Natural killer cell (primary cell): ENCODE measurements around the gene KIF3B. TPM values are rescaled to one million over a fixed set of nuclear protein-coding genes. Genes with fewer than 3 reads are reported as not detected.

Experiments
- ATAC-seq, 3 donors: fragments of 150-1000 bp in 2 of 3; fragments of 200-7000 bp in 1 of 3; cut with Tn5 transposase; 1 replicate in 1 of 3; 2 replicates in 2 of 3; pipeline ENCODE4 v1.10.0; 2021; ENCODE audit warnings: mild to moderate bottlenecking in 2 of 3, moderate library complexity in 2 of 3
- DNase-seq, 2 donors: peaks; one replicate each; pipeline versions ENCODE4 v3.0.0 to v3.0.0-alpha.2; 2013 to 2021; ENCODE audit warnings: mixed read lengths in 1 of 2
- H3K27ac ChIP-seq: one replicate; pipeline ENCODE4 v1.5.1; 2013; ENCODE audit warnings: mild to moderate bottlenecking, low read length
- H3K27me3 ChIP-seq: one replicate; pipeline ENCODE4 v1.6.1; 2013; ENCODE audit warnings: low read length; ENCODE audit not compliant: control insufficient read depth, insufficient read depth
- H3K36me3 ChIP-seq: one replicate; pipeline ENCODE4 v1.6.1; 2013; ENCODE audit warnings: low read length; ENCODE audit not compliant: control insufficient read depth, insufficient read depth
- H3K4me1 ChIP-seq: one replicate; pipeline ENCODE4 v1.6.1; 2013; ENCODE audit warnings: low read length; ENCODE audit not compliant: control insufficient read depth, insufficient read depth
- H3K4me3 ChIP-seq: one replicate; pipeline ENCODE4 v1.5.1; 2013; ENCODE audit warnings: low read length
- H3K9me3 ChIP-seq: one replicate; pipeline ENCODE4 v1.6.1; 2013; ENCODE audit warnings: low read length; ENCODE audit not compliant: control insufficient read depth, insufficient read depth
- H3K27ac Mint-ChIP-seq, 2 donors: one replicate each; pipeline ENCODE4 v1.8.0; 2022; ENCODE audit warnings: mild to moderate bottlenecking in 2 of 2, mixed read lengths in 2 of 2, moderate library complexity in 1 of 2
- H3K27me3 Mint-ChIP-seq, 2 donors: one replicate each; pipeline ENCODE4 v1.8.0; 2022; ENCODE audit warnings: low read depth in 2 of 2, mixed read lengths in 2 of 2
- H3K36me3 Mint-ChIP-seq: one replicate; pipeline ENCODE4 v1.8.0; 2022; ENCODE audit warnings: mixed read lengths
- H3K4me1 Mint-ChIP-seq, 2 donors: one replicate each; pipeline ENCODE4 v1.8.0; 2022; ENCODE audit warnings: mixed read lengths in 2 of 2
- H3K4me3 Mint-ChIP-seq: one replicate; pipeline ENCODE4 v1.8.0; 2022; ENCODE audit warnings: mild to moderate bottlenecking, moderate library complexity, mixed read lengths
- H3K9me3 Mint-ChIP-seq, 2 donors: one replicate each; pipeline ENCODE4 v1.8.0; 2022; ENCODE audit warnings: mixed read lengths in 2 of 2
- WGBS: methylation state at CpG from one replicate; pipeline ENCODE4 v1.1.7; 2013; ENCODE audit warnings: missing lambda C conversion rate; ENCODE audit not compliant: insufficient coverage; 5-methylcytosine and 5-hydroxymethylcytosine counted together
- intact Hi-C: fragments of 100-400 bp; cut with micrococcal nuclease; formaldehyde crosslinking; loops from one replicate; pipeline ENCODE4 v1.14.2; 2022
- total RNA-seq, 4 donors: library from RNA; stranded (reverse); fragments of 120-200 nt in 1 of 4; gene quantifications; one replicate each; pipeline versions ENCODE4 v1.2.3 to v1.2.4, GENCODE V29; 2013 to 2022
- TF ChIP-seq, protein P1 (sequence below): fragments of 200-600 bp; IDR thresholded peaks from one replicate; pipeline ENCODE4 v1.8.0; 2022; ENCODE audit warnings: antibody characterized with exemption

KIF3B gene
- total RNA-seq, 3 donors from 2014 or later (not counting 1 experiment from before 2014, with no cell fraction given), result 10.2 to 14.3 (median 13.2) TPM

DNA sequence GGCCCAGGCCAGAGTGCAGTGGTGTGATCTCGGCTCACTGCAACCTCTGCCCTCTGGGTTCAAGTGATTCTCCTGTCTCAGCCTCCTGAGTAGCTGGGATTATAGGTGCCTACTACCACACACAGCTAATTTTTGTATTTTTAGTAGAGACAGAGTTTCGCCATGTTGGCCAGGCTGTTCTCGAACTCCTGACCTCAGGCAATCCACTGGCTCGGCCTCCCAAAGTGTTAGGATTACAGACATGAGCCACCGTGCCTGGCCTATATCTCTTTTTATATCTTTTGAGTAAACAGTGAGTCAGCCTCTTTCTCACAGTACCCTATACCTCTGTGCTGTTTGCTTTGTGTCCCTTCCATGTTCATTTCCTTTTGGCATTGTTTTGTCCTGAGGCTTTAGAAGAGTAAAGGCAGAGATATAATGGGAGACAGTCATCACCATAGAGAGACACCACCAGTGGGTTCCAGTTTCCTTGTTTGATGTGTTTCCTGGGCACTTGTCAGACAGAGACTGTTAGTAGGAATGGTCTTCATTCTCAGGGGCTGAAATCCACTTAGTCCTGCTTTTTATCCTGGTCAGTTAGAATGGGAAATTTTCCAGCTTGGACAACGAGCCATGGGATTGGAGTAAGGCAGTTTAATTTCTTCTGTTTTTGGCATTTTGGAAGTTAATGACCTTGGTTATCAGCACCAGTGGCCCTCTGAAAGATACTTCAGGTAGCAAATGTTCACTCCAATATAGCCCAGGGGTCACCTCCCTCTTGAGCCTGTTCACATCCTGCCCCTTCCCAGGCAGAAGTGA lies 48.5 kb downstream of the KIF3B start:
- intact Hi-C loops, result no loop called here
- ATAC-seq, result no peak
- no peaks in the 10 kb centered on the region for H3K9me3 ChIP-seq
- Mint-ChIP-seq H3K27ac (peak overlapping the region in 1 of 2 donors; percentile 42), H3K4me1 (no peaks in the 10 kb centered on the region), H3K9me3 (no peaks in the 10 kb centered on the region), H3K27me3 (no peaks in the 10 kb centered on the region), H3K36me3 (no peaks in the 10 kb centered on the region), H3K4me3 (no peak overlapping the region)
- TF ChIP-seq, protein P1, sequence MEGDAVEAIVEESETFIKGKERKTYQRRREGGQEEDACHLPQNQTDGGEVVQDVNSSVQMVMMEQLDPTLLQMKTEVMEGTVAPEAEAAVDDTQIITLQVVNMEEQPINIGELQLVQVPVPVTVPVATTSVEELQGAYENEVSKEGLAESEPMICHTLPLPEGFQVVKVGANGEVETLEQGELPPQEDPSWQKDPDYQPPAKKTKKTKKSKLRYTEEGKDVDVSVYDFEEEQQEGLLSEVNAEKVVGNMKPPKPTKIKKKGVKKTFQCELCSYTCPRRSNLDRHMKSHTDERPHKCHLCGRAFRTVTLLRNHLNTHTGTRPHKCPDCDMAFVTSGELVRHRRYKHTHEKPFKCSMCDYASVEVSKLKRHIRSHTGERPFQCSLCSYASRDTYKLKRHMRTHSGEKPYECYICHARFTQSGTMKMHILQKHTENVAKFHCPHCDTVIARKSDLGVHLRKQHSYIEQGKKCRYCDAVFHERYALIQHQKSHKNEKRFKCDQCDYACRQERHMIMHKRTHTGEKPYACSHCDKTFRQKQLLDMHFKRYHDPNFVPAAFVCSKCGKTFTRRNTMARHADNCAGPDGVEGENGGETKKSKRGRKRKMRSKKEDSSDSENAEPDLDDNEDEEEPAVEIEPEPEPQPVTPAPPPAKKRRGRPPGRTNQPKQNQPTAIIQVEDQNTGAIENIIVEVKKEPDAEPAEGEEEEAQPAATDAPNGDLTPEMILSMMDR, result no peak
- H3K4me3 ChIP-seq, result no peak overlapping the region
- no peak for DNase-seq
- no peaks in the 10 kb centered on the region for H3K27me3 ChIP-seq
- H3K27ac ChIP-seq, result no peak overlapping the region
- H3K4me1 ChIP-seq, result no peaks in the 10 kb centered on the region
- H3K36me3 ChIP-seq, result peaks cover 25% of the 10 kb centered on the region
- 95% methylated on average over 5 of the region's 6 CpGs for WGBS

DNA sequence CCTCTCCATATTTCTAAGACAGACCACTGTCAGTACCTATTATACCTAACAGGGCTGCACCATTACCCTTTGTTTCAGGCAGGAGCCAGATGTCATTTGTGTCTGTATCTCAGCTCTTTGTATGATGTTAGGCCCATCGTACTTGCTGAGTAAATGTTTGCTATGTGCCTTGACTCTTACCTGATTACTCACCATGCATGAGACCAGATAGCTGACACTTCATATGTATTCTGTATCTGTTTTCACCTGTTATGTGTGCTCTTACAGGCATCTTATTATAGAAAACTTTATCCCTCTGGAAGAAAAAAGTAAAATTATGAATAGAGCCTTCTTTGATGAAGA lies 49.0 kb downstream of the KIF3B start:
- no peaks in the 10 kb centered on the region for H3K4me1 ChIP-seq
- no peak overlapping the region for H3K27ac ChIP-seq
- H3K9me3 ChIP-seq, result no peaks in the 10 kb centered on the region
- intact Hi-C loops, result no loop called here
- no peak overlapping the region for H3K4me3 ChIP-seq
- peaks cover 31% of the 10 kb centered on the region for H3K36me3 ChIP-seq
- TF ChIP-seq, protein P1, result no peak
- H3K36me3 Mint-ChIP-seq, result peaks cover under 1% of the 10 kb centered on the region
- no peaks in the 10 kb centered on the region for H3K27me3 Mint-ChIP-seq
- no peaks in the 10 kb centered on the region for H3K27me3 ChIP-seq
- ATAC-seq (no peak), DNase-seq (no peak)
- no peaks in the 10 kb centered on the region for H3K4me1 Mint-ChIP-seq
- peak overlapping the region in 1 of 2 donors; percentile 42 for H3K27ac Mint-ChIP-seq
- H3K4me3 Mint-ChIP-seq, result no peak overlapping the region
- no peaks in the 10 kb centered on the region for H3K9me3 Mint-ChIP-seq
- 93% methylated on average over 1 of the region's 1 CpG for WGBS

DNA sequence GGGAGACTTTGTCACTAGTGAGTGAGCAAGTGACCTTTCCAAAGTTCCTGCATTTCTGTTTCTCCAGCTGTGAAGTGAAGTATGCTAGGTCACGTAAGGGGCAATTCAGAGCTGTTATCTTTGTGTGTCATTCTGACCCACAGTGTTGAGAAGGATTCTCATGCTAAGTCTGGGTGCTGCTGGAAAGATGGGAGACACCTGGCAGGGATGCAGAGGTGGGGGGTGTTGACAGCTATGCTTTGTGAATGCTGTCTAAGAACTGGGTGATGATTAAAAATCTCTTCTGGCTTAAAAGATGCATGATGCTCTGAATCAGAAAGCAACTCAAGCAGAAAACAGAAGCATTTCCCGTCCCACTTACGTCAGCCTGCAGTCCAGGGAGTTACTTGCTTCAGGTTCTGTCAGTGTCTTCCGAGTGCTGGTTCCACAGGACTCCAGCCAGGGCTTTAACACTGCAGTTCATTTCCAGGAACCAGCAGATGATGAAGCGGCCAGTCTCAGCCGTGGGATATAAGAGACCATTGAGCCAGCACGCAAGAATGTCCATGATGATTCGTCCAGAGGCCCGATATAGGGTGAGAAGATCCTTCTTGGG lies 49.7 kb downstream of the KIF3B start:
- Histone ChIP-seq H3K4me3 (no peak overlapping the region), H3K36me3 (peaks cover 36% of the 10 kb centered on the region), H3K4me1 (no peaks in the 10 kb centered on the region), H3K27me3 (no peaks in the 10 kb centered on the region), H3K27ac (no peak overlapping the region), H3K9me3 (no peaks in the 10 kb centered on the region)
- DNase-seq, result no peak
- no peak for ATAC-seq
- 98% methylated on average over 9 of the region's 9 CpGs for WGBS
- Mint-ChIP-seq H3K9me3 (no peaks in the 10 kb centered on the region), H3K4me1 (no peaks in the 10 kb centered on the region), H3K27me3 (no peaks in the 10 kb centered on the region), H3K4me3 (no peak overlapping the region), H3K27ac (peak overlapping the region in 1 of 2 donors; percentile 42), H3K36me3 (peaks cover 8% of the 10 kb centered on the region)
- TF ChIP-seq, protein P1, result no peak
- intact Hi-C loops, result no loop called here
